ENCODE measurements around the gene SSBP2.

The SSBP2 gene

DNA sequence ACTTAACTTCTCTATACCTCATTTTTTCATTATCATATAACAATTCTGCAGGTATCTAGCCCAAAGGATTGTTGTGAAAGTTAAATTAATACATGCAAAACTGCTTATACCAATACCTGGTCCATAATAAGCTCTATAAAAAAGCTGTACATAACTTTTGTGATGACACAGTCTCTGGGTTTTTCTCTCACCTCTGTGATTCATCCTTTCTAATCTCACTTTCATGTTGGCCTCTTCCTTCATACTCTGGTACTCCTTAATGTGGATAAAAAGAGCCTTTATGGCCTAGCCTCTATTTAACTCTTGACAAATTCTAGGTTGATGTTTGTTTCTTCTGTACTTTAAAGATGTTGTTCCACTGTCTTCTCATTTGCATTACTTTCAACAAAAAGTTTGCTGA, 194.1 kb downstream of the SSBP2 start:
- H3K4me1 ChIP-seq (ENCODE audit: control insufficient read depth in 1 of 2, insufficient read depth in 1 of 2, low read depth in 1 of 2, low read length in 1 of 2): no peaks in the 10 kb centered on the region
- TF ChIP-seq, protein P1, sequence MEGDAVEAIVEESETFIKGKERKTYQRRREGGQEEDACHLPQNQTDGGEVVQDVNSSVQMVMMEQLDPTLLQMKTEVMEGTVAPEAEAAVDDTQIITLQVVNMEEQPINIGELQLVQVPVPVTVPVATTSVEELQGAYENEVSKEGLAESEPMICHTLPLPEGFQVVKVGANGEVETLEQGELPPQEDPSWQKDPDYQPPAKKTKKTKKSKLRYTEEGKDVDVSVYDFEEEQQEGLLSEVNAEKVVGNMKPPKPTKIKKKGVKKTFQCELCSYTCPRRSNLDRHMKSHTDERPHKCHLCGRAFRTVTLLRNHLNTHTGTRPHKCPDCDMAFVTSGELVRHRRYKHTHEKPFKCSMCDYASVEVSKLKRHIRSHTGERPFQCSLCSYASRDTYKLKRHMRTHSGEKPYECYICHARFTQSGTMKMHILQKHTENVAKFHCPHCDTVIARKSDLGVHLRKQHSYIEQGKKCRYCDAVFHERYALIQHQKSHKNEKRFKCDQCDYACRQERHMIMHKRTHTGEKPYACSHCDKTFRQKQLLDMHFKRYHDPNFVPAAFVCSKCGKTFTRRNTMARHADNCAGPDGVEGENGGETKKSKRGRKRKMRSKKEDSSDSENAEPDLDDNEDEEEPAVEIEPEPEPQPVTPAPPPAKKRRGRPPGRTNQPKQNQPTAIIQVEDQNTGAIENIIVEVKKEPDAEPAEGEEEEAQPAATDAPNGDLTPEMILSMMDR (IDR thresholded peaks at IDR 0.05): no peak
- no peaks in the 10 kb centered on the region for H3K9me3 ChIP-seq
- no peak overlapping the region for H3K4me3 ChIP-seq (ENCODE audit: low read depth in 1 of 2, low read length in 1 of 2)
- no peak overlapping the region for H3K27ac ChIP-seq
- no peaks in the 10 kb centered on the region for H3K27me3 ChIP-seq
- H3K36me3 ChIP-seq: no peaks in the 10 kb centered on the region

- Histone ChIP-seq H3K27ac (no peak overlapping the region), H3K4me1 (ENCODE audit: control insufficient read depth in 1 of 2, insufficient read depth in 1 of 2, low read depth in 1 of 2, low read length in 1 of 2) (no peaks in the 10 kb centered on the region), H3K27me3 (no peaks in the 10 kb centered on the region), H3K4me3 (ENCODE audit: low read depth in 1 of 2, low read length in 1 of 2) (no peak overlapping the region), H3K9me3 (no peaks in the 10 kb centered on the region), H3K36me3 (no peaks in the 10 kb centered on the region)
- TF ChIP-seq, protein P1 (IDR thresholded peaks at IDR 0.05): no peak
These were observed 195.0 kb downstream of the SSBP2 start for GRCh38 chr5:81555865-81556264.

DNA sequence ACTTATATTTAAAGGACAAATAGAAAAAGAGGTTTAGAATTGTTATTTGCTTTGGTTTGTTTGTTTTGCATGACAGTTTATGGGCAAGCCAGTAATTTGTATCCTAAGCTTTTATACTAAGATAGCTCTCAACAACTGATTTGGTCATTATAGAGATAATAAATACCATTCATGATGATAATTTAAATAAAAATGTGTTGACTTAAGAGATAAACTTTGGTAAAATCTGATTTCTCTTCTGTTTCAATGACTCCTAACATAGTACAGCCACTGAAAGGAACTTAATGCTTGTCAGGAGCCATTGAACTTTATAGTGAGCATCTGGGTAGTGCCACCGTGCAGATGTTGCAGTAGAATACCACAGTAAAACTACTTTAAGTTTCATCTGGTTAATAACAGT, 196.2 kb downstream of the SSBP2 start:
- Histone ChIP-seq H3K36me3 (no peaks in the 10 kb centered on the region), H3K9me3 (no peaks in the 10 kb centered on the region), H3K27me3 (no peaks in the 10 kb centered on the region), H3K4me1 (ENCODE audit: control insufficient read depth in 1 of 2, insufficient read depth in 1 of 2, low read depth in 1 of 2, low read length in 1 of 2) (no peaks in the 10 kb centered on the region), H3K27ac (no peak overlapping the region), H3K4me3 (ENCODE audit: low read depth in 1 of 2, low read length in 1 of 2) (no peak overlapping the region)
- TF ChIP-seq, protein P1 (IDR thresholded peaks at IDR 0.05): no peak

DNA sequence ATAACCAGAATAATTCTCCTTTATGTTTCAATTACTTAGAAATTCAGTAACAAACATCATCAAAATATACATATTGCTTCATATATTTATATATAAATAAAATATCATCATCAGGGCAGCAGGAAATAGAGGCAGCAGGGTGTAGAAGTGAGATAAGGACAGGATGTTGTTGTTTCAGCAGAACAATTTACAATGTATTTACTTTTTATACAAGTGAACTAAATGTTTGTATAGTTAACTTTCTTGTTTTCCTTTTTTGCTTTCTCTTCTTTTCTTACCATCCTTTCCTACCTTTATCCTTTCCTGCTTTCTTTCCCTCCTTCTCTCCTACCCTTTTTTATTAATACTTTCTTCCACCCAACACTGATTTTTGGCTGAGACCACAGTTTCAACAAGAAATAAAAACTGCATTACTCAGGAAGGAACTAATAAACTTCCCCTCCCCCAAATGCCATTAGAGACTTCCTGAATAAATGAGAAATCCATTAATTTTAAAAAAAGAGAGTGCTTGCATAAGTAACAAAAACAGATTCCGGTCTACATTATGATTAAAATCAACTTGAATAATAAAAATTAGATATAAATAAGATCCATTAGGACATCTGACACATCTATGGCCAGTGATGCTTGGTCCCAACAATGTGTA, 197.2 kb downstream of the SSBP2 start:
- Histone ChIP-seq H3K36me3 (no peaks in the 10 kb centered on the region), H3K9me3 (no peaks in the 10 kb centered on the region), H3K27me3 (no peaks in the 10 kb centered on the region), H3K27ac (no peak overlapping the region), H3K4me1 (ENCODE audit: control insufficient read depth in 1 of 2, insufficient read depth in 1 of 2, low read depth in 1 of 2, low read length in 1 of 2) (no peaks in the 10 kb centered on the region), H3K4me3 (ENCODE audit: low read depth in 1 of 2, low read length in 1 of 2) (no peak overlapping the region)
- TF ChIP-seq, protein P1 (IDR thresholded peaks at IDR 0.05): no peak

GRCh38 chr5:81552852-81553566, 197.9 kb downstream of the SSBP2 start:
- no peaks in the 10 kb centered on the region for H3K27me3 ChIP-seq
- TF ChIP-seq, protein P1 (IDR thresholded peaks at IDR 0.05): no peak
- no peak overlapping the region for H3K4me3 ChIP-seq (ENCODE audit: low read depth in 1 of 2, low read length in 1 of 2)
- no peak overlapping the region for H3K27ac ChIP-seq
- H3K9me3 ChIP-seq: no peaks in the 10 kb centered on the region
- H3K36me3 ChIP-seq: no peaks in the 10 kb centered on the region
- no peaks in the 10 kb centered on the region for H3K4me1 ChIP-seq (ENCODE audit: control insufficient read depth in 1 of 2, insufficient read depth in 1 of 2, low read depth in 1 of 2, low read length in 1 of 2)

All from neutrophil (primary cell).